Measurements from ENCODE around the gene TXNDC9.

- no peak for TF ChIP-seq CTCF (IDR thresholded peaks at IDR 0.05)
- no peak for TF ChIP-seq POLR2A (IDR thresholded peaks at IDR 0.05)
These were observed 17.9 kb upstream of the TXNDC9 start for GRCh38 chr2:99354070-99354469.
